Activated T-cell treated with anti-CD3 and anti-CD28 coated beads, Interleukin-2, amount 50 U/mL, for 72 hours (primary cell): Measurements from ENCODE around the gene CSF3. TPM values are rescaled to one million over a fixed set of nuclear protein-coding genes. Genes with fewer than 3 reads are reported as not detected.
"Not testable (repeated sequence)": the region's sequence is repeated elsewhere in the genome, so short reads cannot be mapped to it uniquely, and the experiment has no call there.

ENCODE experiments used
- ATAC-seq, 2 donors: fragments of 150-1000 bp; cut with Tn5 transposase; replicated peaks in 1 of 2; 2 replicates each; pipeline ENCODE4 v1.10.0; 2021; ENCODE audit warnings: moderate library complexity in 2 of 2, mild to moderate bottlenecking in 1 of 2
- DNase-seq, 2 donors: peaks; one replicate each; pipeline ENCODE4 v3.0.0; 2021 to 2022; ENCODE audit warnings: mixed read lengths in 1 of 2
- H3K27ac Mint-ChIP-seq: one replicate; pipeline ENCODE4 v1.8.0; 2022; ENCODE audit warnings: mild to moderate bottlenecking, moderate library complexity, mixed read lengths
- H3K27me3 Mint-ChIP-seq: one replicate; pipeline ENCODE4 v1.8.0; 2022; ENCODE audit warnings: low read depth, mixed read lengths
- H3K36me3 Mint-ChIP-seq, 2 donors: one replicate each; pipeline ENCODE4 v1.8.0; 2022; ENCODE audit warnings: mixed read lengths in 2 of 2, mild to moderate bottlenecking in 1 of 2; ENCODE audit not compliant: insufficient read depth in 2 of 2
- H3K4me1 Mint-ChIP-seq: one replicate; pipeline ENCODE4 v1.8.0; 2022; ENCODE audit warnings: low read depth, mixed read lengths
- H3K4me3 Mint-ChIP-seq, 2 donors: one replicate each; pipeline ENCODE4 v1.8.0; 2022; ENCODE audit warnings: mild to moderate bottlenecking in 2 of 2, mixed read lengths in 2 of 2, moderate library complexity in 2 of 2
- H3K9me3 Mint-ChIP-seq, 2 donors: one replicate each; pipeline ENCODE4 v1.8.0; 2022; ENCODE audit warnings: mixed read lengths in 2 of 2
- total RNA-seq, 2 donors: library from RNA; stranded (reverse); gene quantifications; one replicate each; pipeline ENCODE4 v1.2.3, GENCODE V29; 2022

Gene CSF3
- total RNA-seq, 2 donors from 2014 or later, result not detected

DNA sequence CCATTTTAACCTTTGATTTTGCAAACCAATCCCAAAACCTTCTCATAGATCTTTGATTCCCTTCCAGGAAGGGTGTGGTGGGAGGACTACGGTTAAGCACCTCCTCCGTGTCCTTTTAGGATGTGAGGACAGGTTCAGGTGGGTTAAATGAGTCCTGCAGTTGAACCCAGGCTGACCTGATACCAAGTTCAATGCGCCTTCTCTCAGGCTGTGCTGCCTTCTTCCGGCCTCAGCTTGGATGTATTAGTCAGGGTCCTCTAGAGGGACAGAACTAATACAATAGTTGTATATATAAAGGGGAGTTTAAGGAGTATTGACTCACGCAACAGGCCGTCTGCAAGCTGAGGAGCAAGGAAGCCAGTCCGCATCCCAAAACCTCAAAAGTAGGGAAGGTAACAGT is 10.5 kb upstream of the CSF3 start:
- DNase-seq, result no peak
- Mint-ChIP-seq H3K9me3 (no peaks in the 10 kb centered on the region), H3K4me1 (no peaks in the 10 kb centered on the region), H3K27me3 (no peaks in the 10 kb centered on the region), H3K36me3 (no peaks in the 10 kb centered on the region), H3K4me3 (no peak overlapping the region), H3K27ac (no peak overlapping the region)
- no peak for ATAC-seq

- no peaks in the 10 kb centered on the region for H3K9me3 Mint-ChIP-seq
- no peaks in the 10 kb centered on the region for H3K27me3 Mint-ChIP-seq
- no peak for ATAC-seq
- H3K4me3 Mint-ChIP-seq, result no peak overlapping the region
- no peaks in the 10 kb centered on the region for H3K4me1 Mint-ChIP-seq
- DNase-seq, result no peak
- no peaks in the 10 kb centered on the region for H3K36me3 Mint-ChIP-seq
- H3K27ac Mint-ChIP-seq, result no peak overlapping the region
Measured at GRCh38 chr17:40005520-40005919, 9.7 kb upstream of the CSF3 start.

- H3K27me3 Mint-ChIP-seq, H3K4me3 Mint-ChIP-seq: not testable (repeated sequence)
- H3K4me1 Mint-ChIP-seq, result peaks cover 10% of the 10 kb centered on the region
Measured at GRCh38 chr17:40010946-40011500, 4.2 kb upstream of the CSF3 start.

DNA sequence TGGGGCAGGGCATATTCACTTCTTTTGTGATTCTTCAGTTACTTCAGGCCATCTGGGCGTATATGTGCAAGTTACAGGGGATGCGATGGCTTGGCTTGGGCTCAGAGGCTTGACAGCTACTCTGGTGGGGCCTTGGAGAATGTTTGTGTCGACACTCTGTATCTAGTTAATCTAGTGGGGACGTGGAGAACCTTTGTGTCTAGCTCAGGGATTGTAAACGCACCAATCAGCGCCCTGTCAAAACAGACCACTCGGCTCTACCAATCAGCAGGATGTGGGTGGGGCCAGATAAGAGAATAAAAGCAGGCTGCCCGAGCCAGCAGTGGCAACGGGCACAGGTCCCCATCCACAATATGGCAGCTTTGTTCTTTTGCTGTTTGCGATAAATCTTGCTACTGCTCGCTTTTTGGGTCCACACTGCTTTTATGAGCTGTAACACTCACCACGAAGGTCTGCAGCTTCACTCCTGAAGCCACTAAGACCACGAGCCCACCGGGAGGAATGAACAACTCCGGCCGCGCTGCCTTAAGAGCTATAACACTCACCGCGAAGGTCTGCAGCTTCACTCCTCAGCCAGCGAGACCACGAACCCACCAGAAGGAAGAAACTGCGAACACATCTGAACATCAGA is 3.1 kb upstream of the CSF3 start:
- H3K27me3 Mint-ChIP-seq, H3K36me3 Mint-ChIP-seq, H3K9me3 Mint-ChIP-seq, H3K27ac Mint-ChIP-seq, ATAC-seq, DNase-seq, H3K4me3 Mint-ChIP-seq: not testable (repeated sequence)
- peaks cover 10% of the 10 kb centered on the region for H3K4me1 Mint-ChIP-seq

More at GRCh38 chr17:40010946-40011500, 4.2 kb upstream of the CSF3 start:
- H3K9me3 Mint-ChIP-seq, H3K36me3 Mint-ChIP-seq, DNase-seq, H3K27ac Mint-ChIP-seq, ATAC-seq: not testable (repeated sequence)

GRCh38 chr17:40014375-40014980 is 762 bp upstream of the CSF3 start:
- Mint-ChIP-seq H3K4me3 (no peak overlapping the region), H3K36me3 (no peaks in the 10 kb centered on the region), H3K4me1 (peaks cover 10% of the 10 kb centered on the region), H3K9me3 (no peaks in the 10 kb centered on the region), H3K27ac (no peak overlapping the region), H3K27me3 (no peaks in the 10 kb centered on the region)
- no peak for DNase-seq
- ATAC-seq, result no peak

DNA sequence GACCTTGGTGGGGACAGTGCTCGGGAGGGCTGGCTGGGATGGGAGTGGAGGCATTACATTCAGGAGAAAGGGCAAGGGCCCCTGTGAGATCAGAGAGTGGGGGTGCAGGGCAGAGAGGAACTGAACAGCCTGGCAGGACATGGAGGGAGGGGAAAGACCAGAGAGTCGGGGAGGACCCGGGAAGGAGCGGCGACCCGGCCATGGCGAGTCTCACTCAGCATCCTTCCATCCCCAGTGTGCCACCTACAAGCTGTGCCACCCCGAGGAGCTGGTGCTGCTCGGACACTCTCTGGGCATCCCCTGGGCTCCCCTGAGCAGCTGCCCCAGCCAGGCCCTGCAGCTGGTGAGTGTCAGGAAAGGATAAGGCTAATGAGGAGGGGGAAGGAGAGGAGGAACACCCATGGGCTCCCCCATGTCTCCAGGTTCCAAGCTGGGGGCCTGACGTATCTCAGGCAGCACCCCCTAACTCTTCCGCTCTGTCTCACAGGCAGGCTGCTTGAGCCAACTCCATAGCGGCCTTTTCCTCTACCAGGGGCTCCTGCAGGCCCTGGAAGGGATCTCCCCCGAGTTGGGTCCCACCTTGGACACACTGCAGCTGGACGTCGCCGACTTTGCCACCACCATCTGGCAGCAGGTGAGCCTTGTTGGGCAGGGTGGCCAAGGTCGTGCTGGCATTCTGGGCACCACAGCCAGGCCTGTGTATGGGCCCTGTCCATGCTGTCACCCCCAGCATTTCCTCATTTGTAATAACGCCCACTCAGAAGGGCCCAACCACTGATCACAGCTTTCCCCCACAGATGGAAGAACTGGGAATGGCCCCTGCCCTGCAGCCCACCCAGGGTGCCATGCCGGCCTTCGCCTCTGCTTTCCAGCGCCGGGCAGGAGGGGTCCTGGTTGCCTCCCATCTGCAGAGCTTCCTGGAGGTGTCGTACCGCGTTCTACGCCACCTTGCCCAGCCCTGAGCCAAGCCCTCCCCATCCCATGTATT is 1.1 kb downstream of the CSF3 start:
- H3K4me1 Mint-ChIP-seq, result peaks cover 10% of the 10 kb centered on the region
- H3K27me3 Mint-ChIP-seq, result no peaks in the 10 kb centered on the region
- H3K9me3 Mint-ChIP-seq, result no peaks in the 10 kb centered on the region
- ATAC-seq (no peak), DNase-seq (no peak)
- H3K36me3 Mint-ChIP-seq, result no peaks in the 10 kb centered on the region
- H3K27ac Mint-ChIP-seq, result no peak overlapping the region
- no peak overlapping the region for H3K4me3 Mint-ChIP-seq

GRCh38 chr17:40017422-40018080 is 2.3 kb downstream of the CSF3 start:
- Mint-ChIP-seq H3K27me3 (no peaks in the 10 kb centered on the region), H3K4me3 (no peak overlapping the region), H3K27ac (no peak overlapping the region), H3K36me3 (no peaks in the 10 kb centered on the region), H3K9me3 (no peaks in the 10 kb centered on the region), H3K4me1 (peaks cover 10% of the 10 kb centered on the region)
- ATAC-seq (no peak), DNase-seq (no peak)

GRCh38 chr17:40018211-40019121 is 3.2 kb downstream of the CSF3 start:
- Mint-ChIP-seq H3K9me3 (no peaks in the 10 kb centered on the region), H3K27ac (no peak overlapping the region), H3K4me1 (peaks cover 6% of the 10 kb centered on the region), H3K36me3 (no peaks in the 10 kb centered on the region), H3K27me3 (no peaks in the 10 kb centered on the region), H3K4me3 (no peak overlapping the region)
- ATAC-seq, result no peak
- DNase-seq, result no peak

DNA sequence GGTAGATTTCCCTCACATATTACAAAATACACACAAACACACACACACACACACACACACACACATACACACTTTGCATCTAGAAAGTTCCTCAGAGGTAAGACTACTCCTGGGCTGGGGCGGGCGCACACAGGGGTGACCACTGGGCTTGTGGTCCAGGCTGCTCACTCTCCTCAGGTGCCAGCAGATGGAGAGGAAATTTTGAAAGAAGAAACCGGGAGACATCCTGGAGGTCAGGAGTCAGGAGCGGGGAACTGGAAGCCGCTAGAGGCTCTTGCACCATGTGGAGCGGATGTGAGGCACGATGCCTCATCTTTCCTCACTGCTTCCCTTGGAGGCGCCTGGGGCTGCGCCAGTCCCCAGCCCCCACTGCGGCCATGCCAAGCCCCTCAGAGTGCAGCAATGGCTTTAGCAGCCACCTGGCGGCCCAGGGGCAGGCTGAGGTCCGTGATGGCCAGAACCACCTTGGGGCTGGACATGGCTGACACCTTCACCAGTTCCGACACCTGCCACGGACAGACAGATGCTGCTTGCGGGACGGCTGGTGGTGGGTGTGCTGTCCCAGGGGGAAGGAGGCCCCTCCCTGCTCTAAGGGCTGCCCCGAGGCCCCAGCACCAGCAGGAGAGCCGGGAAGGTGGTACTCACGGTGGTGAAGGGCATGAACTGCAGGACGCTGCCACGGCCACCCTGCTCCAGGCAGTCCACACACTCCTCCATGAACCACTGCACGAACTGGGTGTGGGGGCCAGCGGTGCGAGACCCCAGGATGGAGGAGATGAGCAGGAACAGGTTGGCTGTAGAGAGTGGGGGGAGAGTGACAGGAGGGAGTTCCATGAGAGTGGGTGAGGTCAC is 4.1 kb downstream of the CSF3 start:
- Mint-ChIP-seq H3K27ac (no peak overlapping the region), H3K4me1 (no peaks in the 10 kb centered on the region), H3K36me3 (no peaks in the 10 kb centered on the region), H3K9me3 (no peaks in the 10 kb centered on the region), H3K27me3 (no peaks in the 10 kb centered on the region), H3K4me3 (no peak overlapping the region)
- ATAC-seq (no peak), DNase-seq (no peak)

GRCh38 chr17:40020146-40020545 is 4.9 kb downstream of the CSF3 start:
- peaks cover 0 to 3% of the 10 kb centered on the region in 2 donors for H3K36me3 Mint-ChIP-seq
- no peak overlapping the region for H3K27ac Mint-ChIP-seq
- H3K4me1 Mint-ChIP-seq, result peaks cover under 1% of the 10 kb centered on the region
- no peak for DNase-seq
- H3K4me3 Mint-ChIP-seq, result no peak overlapping the region
- H3K27me3 Mint-ChIP-seq, result no peaks in the 10 kb centered on the region
- no peak for ATAC-seq
- no peaks in the 10 kb centered on the region for H3K9me3 Mint-ChIP-seq

DNA sequence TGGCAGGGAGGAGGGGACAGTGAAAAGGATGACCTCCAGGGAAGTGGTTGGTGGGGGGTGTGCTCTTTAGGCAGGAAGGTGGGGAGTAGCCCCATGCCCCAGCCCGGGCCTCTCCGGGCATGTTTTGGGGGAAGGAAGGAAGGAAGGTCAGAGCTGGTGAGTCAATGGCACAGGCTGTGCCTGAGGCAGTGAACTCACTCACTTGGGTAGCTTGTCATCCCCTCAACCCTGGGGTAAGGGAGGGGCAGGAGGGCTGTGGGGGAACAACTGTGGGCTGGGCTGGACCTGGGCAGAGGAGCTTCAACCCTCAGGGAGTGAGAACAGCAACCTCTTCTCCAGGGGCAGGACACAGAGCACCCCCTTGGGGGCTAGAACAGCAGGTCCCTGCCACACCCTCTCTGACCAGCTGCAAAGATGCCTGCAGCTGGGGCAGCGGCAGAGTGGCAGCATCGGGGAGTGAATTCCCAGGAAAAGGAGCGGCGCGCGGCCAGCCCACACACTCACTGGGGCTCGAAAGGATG is 6.3 kb downstream of the CSF3 start:
- ATAC-seq, result no peak
- Mint-ChIP-seq H3K9me3 (no peaks in the 10 kb centered on the region), H3K27ac (no peak overlapping the region)

More for the DNA sequence above, 6.3 kb downstream of the CSF3 start:
- DNase-seq, result no peak
- H3K4me3 Mint-ChIP-seq, result no peak overlapping the region
- H3K4me1 Mint-ChIP-seq, result peaks cover 14% of the 10 kb centered on the region
- peaks cover 4 to 12% of the 10 kb centered on the region in 2 donors for H3K36me3 Mint-ChIP-seq
- no peaks in the 10 kb centered on the region for H3K27me3 Mint-ChIP-seq
